GM12872 (cell line): ENCODE results near the gene DENND4A.

ENCODE experiments used
- TF ChIP-seq, protein P1 (sequence below): IDR thresholded peaks from 3 replicates; pipeline ENCODE4 v1.5.1; 2011; ENCODE audit warnings: low read depth, mild to moderate bottlenecking, low read length, moderate library complexity; ENCODE audit not compliant: insufficient read depth

Gene DENND4A

DNA sequence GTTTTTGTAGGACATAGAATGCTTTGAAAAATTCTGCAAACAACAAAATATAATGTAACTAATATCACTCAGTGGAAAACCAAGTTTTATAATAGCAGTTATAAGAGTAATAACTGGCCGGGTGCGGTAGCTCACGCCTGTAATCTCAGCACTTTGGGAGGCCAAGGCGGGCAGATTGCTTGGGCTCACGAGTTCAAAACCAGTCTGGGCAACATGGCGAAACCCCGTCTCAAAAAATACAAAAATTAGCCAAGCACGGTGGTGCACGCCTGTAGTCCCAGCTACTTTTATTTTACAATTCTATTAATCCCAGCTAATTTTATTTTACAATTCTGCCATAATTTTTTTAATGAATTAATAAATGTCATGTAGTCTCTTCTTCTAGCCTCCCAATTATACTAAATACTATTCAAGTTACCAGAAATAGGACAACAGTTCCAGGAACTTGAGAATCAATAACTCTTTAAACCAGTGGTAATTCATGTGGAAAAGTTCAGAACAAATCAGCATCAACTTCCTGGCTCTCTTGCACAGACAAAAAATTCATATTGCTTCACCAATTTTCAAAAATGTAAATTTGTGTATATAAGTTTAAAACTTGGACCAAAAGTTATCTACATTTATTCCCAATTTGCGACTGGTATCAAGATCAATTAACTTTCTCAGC lies 2.2 kb downstream of the DENND4A start:
- TF ChIP-seq, protein P1, sequence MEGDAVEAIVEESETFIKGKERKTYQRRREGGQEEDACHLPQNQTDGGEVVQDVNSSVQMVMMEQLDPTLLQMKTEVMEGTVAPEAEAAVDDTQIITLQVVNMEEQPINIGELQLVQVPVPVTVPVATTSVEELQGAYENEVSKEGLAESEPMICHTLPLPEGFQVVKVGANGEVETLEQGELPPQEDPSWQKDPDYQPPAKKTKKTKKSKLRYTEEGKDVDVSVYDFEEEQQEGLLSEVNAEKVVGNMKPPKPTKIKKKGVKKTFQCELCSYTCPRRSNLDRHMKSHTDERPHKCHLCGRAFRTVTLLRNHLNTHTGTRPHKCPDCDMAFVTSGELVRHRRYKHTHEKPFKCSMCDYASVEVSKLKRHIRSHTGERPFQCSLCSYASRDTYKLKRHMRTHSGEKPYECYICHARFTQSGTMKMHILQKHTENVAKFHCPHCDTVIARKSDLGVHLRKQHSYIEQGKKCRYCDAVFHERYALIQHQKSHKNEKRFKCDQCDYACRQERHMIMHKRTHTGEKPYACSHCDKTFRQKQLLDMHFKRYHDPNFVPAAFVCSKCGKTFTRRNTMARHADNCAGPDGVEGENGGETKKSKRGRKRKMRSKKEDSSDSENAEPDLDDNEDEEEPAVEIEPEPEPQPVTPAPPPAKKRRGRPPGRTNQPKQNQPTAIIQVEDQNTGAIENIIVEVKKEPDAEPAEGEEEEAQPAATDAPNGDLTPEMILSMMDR, result no peak

DNA sequence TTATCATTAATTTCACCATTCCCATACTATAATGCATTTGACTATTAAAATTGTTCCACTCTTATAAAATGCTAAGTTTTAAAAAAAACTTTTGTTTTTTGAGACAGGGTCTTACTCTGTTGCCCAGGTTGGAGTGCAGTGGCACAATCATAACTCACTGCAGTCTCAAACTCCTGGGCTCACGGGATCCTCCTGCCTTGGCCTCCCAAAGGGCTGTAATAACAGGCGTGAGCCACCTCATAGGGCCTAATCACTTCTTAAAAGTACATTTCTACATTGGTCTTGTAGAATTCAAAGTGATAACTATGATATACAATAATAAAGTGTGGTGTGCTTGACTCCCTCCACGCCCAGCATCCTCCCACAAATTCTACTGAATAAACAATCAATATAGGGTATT lies 3.0 kb downstream of the DENND4A start:
- TF ChIP-seq, protein P1, result no peak

DNA sequence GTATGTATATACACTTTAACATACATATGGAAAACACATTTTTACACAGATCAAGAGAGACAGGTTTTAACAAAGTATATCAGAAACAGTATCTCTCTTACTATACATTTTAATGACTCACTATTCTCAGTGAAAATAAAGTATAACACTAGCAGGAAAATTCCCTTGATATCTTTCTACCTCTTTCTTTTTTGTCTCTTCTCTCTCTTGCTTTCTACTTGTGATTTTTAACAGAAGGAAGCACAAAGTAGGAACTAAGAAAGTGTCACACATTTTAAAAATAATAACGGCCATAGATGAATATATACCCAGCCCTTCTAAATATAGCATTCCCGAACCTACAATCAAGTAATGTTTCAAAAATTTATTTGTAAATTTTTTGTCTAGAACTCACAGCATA lies 4.8 kb downstream of the DENND4A start:
- TF ChIP-seq, protein P1, result no peak

DNA sequence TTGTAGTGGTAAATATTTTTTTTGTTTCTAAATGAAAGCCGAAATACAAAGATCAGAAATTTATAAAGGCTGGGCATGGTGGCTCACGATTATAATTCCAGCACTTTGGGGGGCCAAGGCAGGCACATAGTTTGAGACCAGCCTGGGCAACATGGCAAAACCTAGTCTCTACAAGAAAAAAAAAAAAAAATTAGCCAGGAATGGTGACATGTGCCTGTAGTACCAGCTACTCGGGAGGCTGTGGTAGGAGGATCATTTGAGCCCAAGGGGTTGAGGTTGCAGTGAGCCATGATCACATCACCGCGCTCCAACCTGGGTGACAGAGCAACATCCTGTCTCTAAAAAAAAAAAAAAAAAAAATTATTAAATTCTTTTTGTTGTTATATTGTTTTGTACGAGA lies 6.9 kb downstream of the DENND4A start:
- TF ChIP-seq, protein P1, result no peak

DNA sequence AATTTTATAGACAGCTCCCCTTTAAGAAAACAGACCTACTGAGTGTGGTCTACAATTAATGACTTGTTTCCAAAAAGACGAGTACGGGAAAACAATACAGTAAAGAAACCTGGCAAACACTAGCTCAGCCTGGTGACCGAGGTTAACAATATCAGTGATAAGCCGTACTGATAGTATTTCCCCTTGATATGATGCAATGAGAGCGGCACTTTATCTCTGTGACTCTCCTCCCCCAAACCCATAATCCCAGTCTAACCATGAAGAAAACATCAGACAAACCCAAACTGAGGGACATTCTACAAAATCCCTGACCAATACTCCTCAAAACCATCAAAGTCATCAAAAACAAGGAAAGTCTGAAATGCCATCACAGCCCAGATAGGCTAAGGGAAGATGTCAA lies 8.2 kb downstream of the DENND4A start:
- TF ChIP-seq, protein P1, result no peak

DNA sequence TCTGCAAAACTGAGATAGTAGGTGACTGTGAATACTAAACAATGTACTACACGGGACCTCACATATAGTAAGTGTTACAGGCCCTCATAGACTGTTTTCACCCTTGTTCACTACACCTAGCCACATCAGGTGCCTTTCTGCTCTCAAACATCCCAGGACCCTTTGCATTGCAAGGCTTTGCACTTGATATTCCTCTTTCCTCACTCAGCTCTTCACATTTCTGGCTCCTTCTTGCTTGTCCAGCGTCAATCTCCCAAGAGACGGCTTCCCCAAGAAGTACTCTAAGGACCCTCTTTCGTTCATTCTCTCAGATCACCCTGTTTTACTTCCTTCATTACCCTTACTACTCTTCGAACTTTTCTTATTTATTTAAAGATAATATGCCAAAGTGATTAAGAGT lies 10.0 kb downstream of the DENND4A start:
- TF ChIP-seq, protein P1, result no peak

DNA sequence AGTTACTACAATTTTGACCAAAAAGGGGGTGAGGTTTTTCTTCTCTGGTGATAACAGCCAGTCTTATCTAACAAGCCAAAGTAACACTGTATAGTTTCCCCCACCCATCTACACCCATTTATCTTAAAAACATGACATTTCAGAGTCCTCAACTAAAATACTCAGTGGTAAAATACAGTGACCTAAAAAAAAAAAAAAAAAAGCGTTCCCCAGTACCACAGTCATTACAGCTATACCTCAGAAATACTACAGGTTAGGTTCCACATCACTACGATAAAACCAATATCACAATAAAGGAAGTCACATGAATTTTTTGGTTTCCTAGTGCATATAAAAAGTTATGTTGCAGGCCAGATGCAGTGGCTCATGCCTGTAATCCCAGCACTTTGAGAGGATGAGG lies 13.8 kb downstream of the DENND4A start:
- TF ChIP-seq, protein P1, result no peak
